ENCODE measurements around the gene GK.

Gene GK

DNA sequence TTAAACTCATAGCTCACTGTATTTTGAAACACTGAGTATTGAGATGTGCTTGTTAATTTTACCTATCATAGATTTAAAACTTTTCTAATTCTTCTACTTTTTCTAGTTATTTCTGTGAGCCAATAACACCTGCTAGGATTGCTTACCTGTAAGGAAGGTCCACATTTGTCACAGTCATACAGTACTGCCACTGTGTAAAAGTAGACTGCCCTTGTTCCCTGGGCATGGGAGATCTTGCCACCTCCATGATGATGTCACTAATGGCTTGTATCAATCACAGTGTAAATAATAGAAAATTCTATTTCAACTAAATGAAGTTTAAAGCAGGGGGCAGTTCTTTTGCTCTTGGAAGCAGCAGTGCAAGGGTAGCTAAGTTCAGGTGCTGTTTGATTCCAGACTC, 35.9 kb downstream of the GK start:
- in situ Hi-C loops (cut with MboI; ENCODE audit: low pct_unique_long_range_greater_than_20kb, low sequenced_read_pairs, unreplicated experiment): no loop called here
- TF ChIP-seq, protein P1, sequence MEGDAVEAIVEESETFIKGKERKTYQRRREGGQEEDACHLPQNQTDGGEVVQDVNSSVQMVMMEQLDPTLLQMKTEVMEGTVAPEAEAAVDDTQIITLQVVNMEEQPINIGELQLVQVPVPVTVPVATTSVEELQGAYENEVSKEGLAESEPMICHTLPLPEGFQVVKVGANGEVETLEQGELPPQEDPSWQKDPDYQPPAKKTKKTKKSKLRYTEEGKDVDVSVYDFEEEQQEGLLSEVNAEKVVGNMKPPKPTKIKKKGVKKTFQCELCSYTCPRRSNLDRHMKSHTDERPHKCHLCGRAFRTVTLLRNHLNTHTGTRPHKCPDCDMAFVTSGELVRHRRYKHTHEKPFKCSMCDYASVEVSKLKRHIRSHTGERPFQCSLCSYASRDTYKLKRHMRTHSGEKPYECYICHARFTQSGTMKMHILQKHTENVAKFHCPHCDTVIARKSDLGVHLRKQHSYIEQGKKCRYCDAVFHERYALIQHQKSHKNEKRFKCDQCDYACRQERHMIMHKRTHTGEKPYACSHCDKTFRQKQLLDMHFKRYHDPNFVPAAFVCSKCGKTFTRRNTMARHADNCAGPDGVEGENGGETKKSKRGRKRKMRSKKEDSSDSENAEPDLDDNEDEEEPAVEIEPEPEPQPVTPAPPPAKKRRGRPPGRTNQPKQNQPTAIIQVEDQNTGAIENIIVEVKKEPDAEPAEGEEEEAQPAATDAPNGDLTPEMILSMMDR (IDR thresholded peaks at IDR 0.05; ENCODE audit: extremely low read depth, insufficient read depth, missing control alignments): no peak
- DNase-seq (ENCODE audit: low spot score): no peak

DNA sequence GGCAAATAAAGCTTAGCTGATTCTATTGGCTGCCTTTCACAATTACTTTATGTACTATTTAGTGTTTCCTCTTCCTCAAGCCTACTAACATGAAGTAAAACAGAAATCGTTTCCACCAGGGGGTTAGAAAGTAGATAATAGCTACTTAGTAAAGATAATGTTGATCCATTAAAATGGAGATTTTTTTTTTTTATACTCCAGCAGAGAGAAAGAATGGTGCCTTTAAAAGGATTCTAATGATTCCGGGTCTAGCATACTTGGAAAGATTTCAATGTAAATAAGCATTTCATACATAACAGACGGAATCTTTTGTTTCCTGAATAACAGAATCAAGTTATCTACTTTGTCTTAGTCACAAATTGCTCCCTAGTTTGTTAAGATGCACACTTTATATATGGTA, 37.1 kb downstream of the GK start:
- TF ChIP-seq, protein P1 (IDR thresholded peaks at IDR 0.05; ENCODE audit: extremely low read depth, insufficient read depth, missing control alignments): no peak
- in situ Hi-C loops (cut with MboI; ENCODE audit: low pct_unique_long_range_greater_than_20kb, low sequenced_read_pairs, unreplicated experiment): no loop called here
- no peak for DNase-seq (ENCODE audit: low spot score)

- in situ Hi-C loops (cut with MboI; ENCODE audit: low pct_unique_long_range_greater_than_20kb, low sequenced_read_pairs, unreplicated experiment): no loop called here
- DNase-seq (ENCODE audit: low spot score): no peak
- TF ChIP-seq, protein P1 (IDR thresholded peaks at IDR 0.05; ENCODE audit: extremely low read depth, insufficient read depth, missing control alignments): no peak
Measured at GRCh38 chrX:30693999-30694650, 40.9 kb downstream of the GK start.

GRCh38 chrX:30702736-30703135, 49.5 kb downstream of the GK start:
- in situ Hi-C loops (cut with MboI; ENCODE audit: low pct_unique_long_range_greater_than_20kb, low sequenced_read_pairs, unreplicated experiment): loop anchor here (10.0 kb wide), 1 partner anchor 128 kb away; the partner anchor contains the start of gene TASL

DNA sequence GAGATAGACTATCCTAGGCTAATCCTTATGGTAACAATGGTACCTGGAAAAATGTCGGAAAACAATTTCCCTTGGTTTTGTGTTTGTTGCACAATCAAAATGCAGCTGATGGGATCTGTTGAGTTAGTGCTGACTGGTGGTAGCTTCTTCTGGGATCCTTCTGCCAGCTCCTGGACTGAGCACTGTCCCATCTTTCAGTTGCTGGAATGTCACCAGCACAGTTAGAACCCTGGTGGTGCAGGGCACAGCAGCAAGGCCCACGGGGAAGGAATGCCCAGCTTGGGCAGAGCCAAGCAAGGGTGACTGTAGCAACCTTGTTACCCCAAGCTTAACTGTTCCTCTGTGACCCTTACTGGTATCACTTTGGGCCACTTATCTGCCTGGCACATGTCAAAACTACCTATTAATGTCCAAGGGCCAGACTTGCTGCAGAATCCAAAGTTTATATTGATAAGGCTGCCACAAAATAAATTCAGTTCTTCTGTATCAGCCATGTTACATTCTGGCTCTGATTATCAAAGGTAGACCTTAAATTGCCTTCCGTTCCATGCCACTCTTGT, 53.1 kb downstream of the GK start:
- in situ Hi-C loops (cut with MboI; ENCODE audit: low pct_unique_long_range_greater_than_20kb, low sequenced_read_pairs, unreplicated experiment): loop anchor here (10.0 kb wide), 1 partner anchor 131 kb away; the partner anchor contains the start of gene TASL
- TF ChIP-seq, protein P1 (IDR thresholded peaks at IDR 0.05; ENCODE audit: extremely low read depth, insufficient read depth, missing control alignments): no peak
- no peak for DNase-seq (ENCODE audit: low spot score)

More at GRCh38 chrX:30702736-30703135, 49.5 kb downstream of the GK start:
- DNase-seq (ENCODE audit: low spot score): no peak
- TF ChIP-seq, protein P1 (IDR thresholded peaks at IDR 0.05; ENCODE audit: extremely low read depth, insufficient read depth, missing control alignments): no peak

- DNase-seq (ENCODE audit: low spot score): no peak
- in situ Hi-C loops (cut with MboI; ENCODE audit: low pct_unique_long_range_greater_than_20kb, low sequenced_read_pairs, unreplicated experiment): no loop called here
- TF ChIP-seq, protein P1 (IDR thresholded peaks at IDR 0.05; ENCODE audit: extremely low read depth, insufficient read depth, missing control alignments): no peak
Measured at GRCh38 chrX:30712214-30712613, 59.0 kb downstream of the GK start.

Measured in GM13977 (cell line).